HG02870 (cell line): Measurements from ENCODE around the gene MT1HL1.
"Not testable (repeated sequence)": the region's sequence is repeated elsewhere in the genome, so short reads cannot be mapped to it uniquely, and the experiment has no call there.

Experiments
- ATAC-seq: cut with Tn5 transposase; IDR thresholded peaks from one replicate; pipeline ENCODE4 v1.9.1; 2021; ENCODE audit warnings: mild to moderate bottlenecking, moderate library complexity; ENCODE audit not compliant: unreplicated experiment

The MT1HL1 gene

GRCh38 chr1:237018896-237019295 is 14.7 kb upstream of the MT1HL1 start:
- ATAC-seq, result no peak

GRCh38 chr1:237016626-237017025 is 12.4 kb upstream of the MT1HL1 start:
- no peak for ATAC-seq

- no peak for ATAC-seq
These were observed 9.4 kb upstream of the MT1HL1 start for GRCh38 chr1:237013608-237014007.

- no peak for ATAC-seq
These were observed 8.6 kb upstream of the MT1HL1 start for GRCh38 chr1:237012788-237013383.

- ATAC-seq, result no peak
These were observed 8.1 kb upstream of the MT1HL1 start for GRCh38 chr1:237012361-237012760.

GRCh38 chr1:237011432-237011831 is 7.2 kb upstream of the MT1HL1 start:
- no peak for ATAC-seq

- no peak for ATAC-seq
These were observed 5.4 kb upstream of the MT1HL1 start for GRCh38 chr1:237009611-237010010.

GRCh38 chr1:237007147-237007881 is 3.1 kb upstream of the MT1HL1 start:
- no peak for ATAC-seq

GRCh38 chr1:237005674-237006073 is 1.4 kb upstream of the MT1HL1 start:
- ATAC-seq, result no peak

GRCh38 chr1:237003516-237003915 is 725 bp downstream of the MT1HL1 start:
- ATAC-seq, result no peak

GRCh38 chr1:237000191-237000590 is 4.0 kb downstream of the MT1HL1 start:
- no peak for ATAC-seq

- no peak for ATAC-seq
These were observed 5.7 kb downstream of the MT1HL1 start for GRCh38 chr1:236998546-236998945.

- ATAC-seq, result no peak
These were observed 6.4 kb downstream of the MT1HL1 start for GRCh38 chr1:236997882-236998281.

GRCh38 chr1:236997361-236997760 is 6.9 kb downstream of the MT1HL1 start:
- no peak for ATAC-seq

- ATAC-seq, result no peak
These were observed 9.8 kb downstream of the MT1HL1 start for GRCh38 chr1:236994450-236994849.

- no peak for ATAC-seq
These were observed 11.8 kb downstream of the MT1HL1 start for GRCh38 chr1:236992449-236992848.

GRCh38 chr1:236990052-236990445 is 14.2 kb downstream of the MT1HL1 start:
- ATAC-seq, result peak; percentile 65

- ATAC-seq, result no peak
These were observed 14.8 kb downstream of the MT1HL1 start for GRCh38 chr1:236989290-236990051.

GRCh38 chr1:236983818-236984217 is 20.4 kb downstream of the MT1HL1 start:
- ATAC-seq, result no peak

GRCh38 chr1:236982380-236982779 is 21.9 kb downstream of the MT1HL1 start:
- no peak for ATAC-seq

- ATAC-seq, result not testable (repeated sequence)
These were observed 22.8 kb downstream of the MT1HL1 start for GRCh38 chr1:236981431-236981830.

- ATAC-seq, result no peak
These were observed 23.6 kb downstream of the MT1HL1 start for GRCh38 chr1:236980673-236981072.
